ENCODE measurements around the gene PAQR8.

PAQR8 gene

DNA sequence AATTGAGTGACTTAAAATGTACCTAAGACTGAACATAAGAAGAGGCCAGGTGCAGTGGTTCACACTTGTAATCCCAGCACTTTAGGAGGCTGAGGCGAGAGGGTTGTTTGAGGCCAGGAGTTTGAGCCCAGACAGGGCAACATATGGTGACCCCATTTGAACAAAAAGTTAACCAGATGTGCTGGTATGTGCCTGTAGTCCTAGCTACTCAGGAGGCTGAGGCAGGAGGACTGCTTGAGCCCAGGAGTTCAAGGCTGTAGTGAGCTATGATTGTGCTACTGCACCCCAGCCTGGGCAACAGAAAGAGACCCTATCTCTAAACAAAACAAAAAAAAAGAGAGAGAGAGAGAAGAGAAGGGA, 10.1 kb upstream of the PAQR8 start:
- no peak for DNase-seq

GRCh38 chr6:52352239-52353018, 9.5 kb upstream of the PAQR8 start:
- no peak for DNase-seq

GRCh38 chr6:52356017-52356416, 5.9 kb upstream of the PAQR8 start:
- DNase-seq: no peak

DNA sequence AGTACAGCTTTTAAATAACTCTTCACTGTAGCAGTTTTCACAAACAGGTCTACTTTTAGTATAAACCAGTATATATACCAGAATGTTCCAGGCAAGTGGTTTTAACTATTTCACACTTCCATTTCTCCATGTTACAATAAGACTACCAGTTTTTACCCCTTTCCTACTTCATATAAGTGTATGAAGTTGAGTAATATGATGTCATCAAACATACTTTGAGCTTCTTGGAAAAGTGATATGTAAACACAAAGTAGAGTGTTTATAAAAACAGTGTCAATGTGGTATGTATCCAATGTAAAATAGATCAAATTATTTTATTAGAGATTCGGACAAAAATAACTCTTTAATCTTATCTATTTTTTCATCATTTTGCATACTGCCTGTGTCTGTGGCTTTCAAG, 2.5 kb upstream of the PAQR8 start:
- DNase-seq: no peak

GRCh38 chr6:52360028-52360427, 1.9 kb upstream of the PAQR8 start:
- no peak for DNase-seq

GRCh38 chr6:52360601-52361413, 1.1 kb upstream of the PAQR8 start:
- no peak for DNase-seq

DNA sequence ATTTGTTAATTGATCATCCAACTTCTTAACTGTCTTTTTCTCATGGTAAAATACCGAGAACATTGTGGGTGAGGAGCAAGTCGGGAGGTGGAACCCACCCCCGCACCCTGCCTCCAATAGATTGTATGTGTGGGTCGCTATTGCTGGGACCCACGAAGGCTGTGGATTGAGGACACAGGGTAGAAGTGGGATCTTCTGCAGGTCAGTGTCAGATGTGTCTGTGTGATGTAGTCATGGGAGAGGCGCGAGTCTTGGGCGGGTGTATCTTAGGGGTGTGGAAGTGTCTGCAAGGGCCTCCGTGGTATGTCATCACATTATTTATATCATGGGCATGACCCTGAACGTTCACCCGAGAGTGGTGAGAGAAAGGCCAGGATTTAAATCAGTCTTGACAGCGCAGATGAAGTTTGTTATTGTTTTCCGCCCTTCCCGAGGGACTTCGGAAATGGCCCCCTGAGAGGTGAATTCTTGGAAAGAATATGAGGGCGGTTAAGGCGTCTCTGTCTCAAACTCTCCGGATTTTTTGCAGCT, 472 bp upstream of the PAQR8 start:
- no peak for DNase-seq

GRCh38 chr6:52362443-52363227, 684 bp downstream of the PAQR8 start:
- DNase-seq: no peak

DNA sequence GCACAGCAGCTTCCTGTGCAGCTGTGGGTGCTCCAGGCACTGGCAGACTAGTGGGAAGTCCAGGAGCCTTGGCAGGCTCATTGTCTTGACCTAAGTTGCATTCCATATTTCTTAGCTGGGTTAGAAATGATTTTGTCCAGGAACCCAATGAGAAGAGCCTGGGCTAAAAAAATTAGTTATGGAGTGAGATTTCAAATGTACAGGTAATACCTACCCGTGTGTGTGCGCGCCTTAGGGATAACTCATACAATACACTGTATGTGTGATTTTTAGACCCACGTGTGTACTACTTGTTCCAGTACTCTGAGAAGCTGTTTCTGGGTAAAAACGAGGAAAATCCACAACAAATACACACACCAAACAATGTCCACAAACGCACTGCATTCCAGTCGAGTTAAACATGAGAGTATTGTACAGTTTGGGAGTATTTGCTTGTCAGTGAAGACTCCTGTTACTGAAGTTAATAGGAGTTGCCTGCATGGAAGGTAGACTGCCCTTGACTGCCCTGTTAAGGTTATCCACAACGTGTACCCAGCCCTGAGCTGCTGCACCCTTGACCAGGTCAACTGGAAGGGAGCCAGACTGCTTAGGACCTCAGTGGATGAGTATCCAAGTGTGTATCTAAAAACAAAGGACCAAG, 1.4 kb downstream of the PAQR8 start:
- no peak for DNase-seq

DNA sequence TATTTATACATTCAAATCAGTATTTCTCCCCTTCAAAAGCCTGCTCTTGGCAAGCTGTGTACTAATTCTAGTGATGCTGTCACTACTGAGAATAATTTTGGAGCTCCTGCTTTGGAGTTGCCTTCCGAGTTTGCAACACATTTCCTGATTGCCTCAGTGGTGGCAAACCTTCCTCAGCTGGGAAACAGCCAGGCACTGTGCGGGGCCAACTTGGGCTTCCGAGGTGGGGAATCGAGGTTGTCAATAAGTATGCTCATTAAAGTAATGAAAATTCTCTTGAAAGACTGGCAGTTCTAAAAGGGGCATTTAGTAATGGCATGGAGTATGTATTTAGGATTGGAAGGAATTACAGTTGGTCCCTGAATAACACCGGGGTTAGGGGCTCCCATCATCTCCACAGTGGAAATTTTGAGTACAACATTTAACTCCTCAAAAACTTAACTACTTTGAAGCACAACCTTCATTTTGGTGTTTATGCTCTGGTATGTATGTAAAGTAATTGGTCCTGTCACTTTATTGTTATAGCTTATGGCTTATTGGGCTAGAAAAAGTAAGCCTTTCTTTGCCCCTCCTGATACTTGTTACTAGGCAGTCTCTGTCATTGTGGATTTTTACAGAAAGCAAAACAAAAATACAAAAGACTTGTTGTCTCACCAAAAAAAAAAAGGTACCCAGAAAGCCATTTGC, 2.7 kb downstream of the PAQR8 start:
- DNase-seq: no peak

GRCh38 chr6:52365317-52365716, 3.4 kb downstream of the PAQR8 start:
- DNase-seq: no peak

GRCh38 chr6:52365866-52366540, 4.1 kb downstream of the PAQR8 start:
- DNase-seq: no peak

- DNase-seq: no peak
These were observed 6.1 kb downstream of the PAQR8 start for GRCh38 chr6:52368002-52368401.

GRCh38 chr6:52369234-52369633, 7.3 kb downstream of the PAQR8 start:
- no peak for DNase-seq

DNA sequence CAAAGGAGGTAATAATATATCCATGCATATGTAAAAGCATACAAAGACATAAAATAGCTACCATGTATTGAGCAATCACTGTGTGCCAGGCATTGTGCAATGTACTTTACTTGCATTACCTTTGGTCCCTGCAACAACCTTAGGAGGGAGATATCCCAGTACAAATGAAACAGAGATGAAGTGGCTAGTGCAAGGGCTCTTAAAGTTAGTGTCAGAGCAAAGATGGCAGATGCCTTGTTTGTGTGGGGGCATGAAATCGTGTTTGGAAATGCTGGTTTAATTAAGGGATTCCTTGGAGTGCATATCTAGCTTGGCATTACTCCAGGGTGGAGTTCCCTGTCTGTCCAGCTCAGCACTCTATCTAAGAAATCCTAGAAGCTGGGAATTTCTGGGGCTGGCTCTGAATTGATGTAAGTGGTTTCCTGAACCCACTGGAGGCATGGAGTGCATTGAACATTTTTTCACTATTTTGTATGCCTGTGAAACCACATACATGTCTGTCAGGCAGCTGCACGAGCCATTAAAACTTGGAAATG, 9.8 kb downstream of the PAQR8 start:
- DNase-seq: no peak

DNA sequence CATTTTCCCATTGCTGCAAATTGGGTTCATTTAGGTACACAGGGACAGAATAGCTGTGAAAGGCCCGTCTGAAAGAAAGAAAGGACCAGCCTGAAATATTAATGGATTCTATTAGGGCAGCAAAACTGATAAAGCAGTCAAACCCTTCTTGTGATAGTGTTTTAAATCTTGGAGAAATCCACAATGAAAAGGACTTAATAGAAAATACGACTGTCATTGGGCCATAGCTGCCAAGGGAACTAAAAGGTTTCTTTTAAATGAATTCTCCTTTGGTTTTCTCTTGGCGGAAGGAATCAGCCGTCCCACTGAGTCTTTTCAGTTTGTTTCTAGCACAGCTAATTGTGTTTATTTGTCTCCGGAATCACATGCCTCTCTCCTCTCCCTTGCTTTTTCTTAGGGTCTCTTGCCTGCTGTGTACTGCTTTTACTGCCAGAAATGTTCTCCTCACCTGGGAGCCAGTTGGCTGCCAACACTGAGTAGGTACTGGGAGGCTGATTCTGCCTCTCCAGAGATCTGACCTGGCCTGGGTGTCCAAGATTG, 11.3 kb downstream of the PAQR8 start:
- no peak for DNase-seq

DNA sequence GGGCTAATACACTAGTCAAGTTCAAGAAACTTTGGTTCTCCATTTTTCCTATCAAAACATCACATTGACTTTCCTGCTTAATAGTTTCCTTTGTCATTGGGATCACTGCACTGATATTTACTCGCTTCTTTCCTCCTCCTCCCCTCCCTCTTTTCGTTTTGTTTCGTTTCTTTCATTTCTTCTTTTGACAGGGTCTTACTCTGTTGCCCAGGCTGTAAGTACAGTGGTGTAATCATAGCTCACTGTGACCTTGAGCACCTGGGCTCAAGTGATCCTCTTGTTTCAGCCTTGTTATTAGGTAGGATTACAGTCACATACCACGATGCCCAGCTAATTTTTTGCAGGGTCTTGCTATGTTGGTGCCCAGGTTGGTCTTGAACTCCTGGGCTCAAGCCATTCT, 12.3 kb downstream of the PAQR8 start:
- DNase-seq: no peak

- no peak for DNase-seq
These were observed 14.0 kb downstream of the PAQR8 start for GRCh38 chr6:52375780-52376556.

DNA sequence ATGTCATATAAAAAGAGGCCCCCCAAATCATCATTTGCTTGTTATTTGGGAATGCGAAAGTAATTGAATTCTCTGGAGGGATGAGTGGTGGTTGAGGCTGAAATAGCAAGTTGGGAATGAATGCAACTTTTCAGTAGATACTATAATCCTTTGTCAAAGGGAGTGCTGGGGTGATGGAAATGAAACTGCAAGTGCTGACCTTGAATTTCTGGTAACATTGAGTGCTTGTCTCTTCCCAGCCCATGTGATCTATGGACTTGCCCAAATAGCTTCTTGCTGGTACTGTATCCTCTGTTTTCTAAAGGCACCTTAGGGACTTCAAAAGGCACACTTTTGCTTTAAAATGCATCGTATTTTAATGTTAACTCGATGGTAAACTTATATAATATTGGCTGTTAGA, 14.8 kb downstream of the PAQR8 start:
- no peak for DNase-seq

DNA sequence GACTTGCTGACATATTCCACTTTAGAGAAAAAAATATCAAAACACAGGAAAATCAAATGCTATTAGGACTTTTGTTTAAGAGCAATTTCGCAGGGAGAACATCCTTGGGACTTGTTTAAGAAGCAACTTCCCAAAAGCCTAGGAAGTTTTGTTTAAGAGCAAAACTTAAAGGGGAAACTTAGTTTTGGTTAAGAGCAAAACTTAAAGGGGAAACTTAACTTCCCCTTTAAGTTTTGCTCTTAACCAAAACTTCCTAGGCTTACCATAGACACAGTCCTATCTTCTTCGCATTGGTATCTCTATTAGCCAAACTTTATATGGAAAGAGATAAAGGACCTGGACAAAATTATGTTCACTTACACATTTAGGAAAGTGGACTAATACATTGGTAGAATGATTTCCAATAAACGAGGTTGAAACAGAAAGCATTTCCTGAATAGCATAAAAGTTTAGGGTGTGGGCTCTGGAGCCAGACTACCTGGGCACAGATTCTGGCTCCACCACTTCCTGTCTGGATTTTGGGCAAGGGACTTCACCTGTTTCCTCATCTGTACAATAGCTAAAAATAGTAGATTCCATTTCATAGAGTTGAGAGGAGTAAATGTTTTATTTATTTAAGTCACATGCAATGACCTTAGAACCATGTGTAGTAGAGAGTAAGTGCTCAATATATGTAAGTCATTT, 15.7 kb downstream of the PAQR8 start:
- DNase-seq: no peak
